ENCODE measurements around the gene SSU72.

GRCh38 chr1:1574721-1575537 lies at the start of gene SSU72:
- TF ChIP-seq, protein P1, sequence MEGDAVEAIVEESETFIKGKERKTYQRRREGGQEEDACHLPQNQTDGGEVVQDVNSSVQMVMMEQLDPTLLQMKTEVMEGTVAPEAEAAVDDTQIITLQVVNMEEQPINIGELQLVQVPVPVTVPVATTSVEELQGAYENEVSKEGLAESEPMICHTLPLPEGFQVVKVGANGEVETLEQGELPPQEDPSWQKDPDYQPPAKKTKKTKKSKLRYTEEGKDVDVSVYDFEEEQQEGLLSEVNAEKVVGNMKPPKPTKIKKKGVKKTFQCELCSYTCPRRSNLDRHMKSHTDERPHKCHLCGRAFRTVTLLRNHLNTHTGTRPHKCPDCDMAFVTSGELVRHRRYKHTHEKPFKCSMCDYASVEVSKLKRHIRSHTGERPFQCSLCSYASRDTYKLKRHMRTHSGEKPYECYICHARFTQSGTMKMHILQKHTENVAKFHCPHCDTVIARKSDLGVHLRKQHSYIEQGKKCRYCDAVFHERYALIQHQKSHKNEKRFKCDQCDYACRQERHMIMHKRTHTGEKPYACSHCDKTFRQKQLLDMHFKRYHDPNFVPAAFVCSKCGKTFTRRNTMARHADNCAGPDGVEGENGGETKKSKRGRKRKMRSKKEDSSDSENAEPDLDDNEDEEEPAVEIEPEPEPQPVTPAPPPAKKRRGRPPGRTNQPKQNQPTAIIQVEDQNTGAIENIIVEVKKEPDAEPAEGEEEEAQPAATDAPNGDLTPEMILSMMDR (IDR thresholded peaks at IDR 0.05; ENCODE audit: extremely low read depth in 1 of 2, insufficient read depth in 1 of 2, low read depth in 1 of 2, low read length in 2 of 2), result no peak
- TF ChIP-seq EZH2 (IDR thresholded peaks at IDR 0.05; ENCODE audit: borderline replicate concordance, low read depth, low read length, severe bottlenecking) (no peak), MYC (IDR thresholded peaks at IDR 0.05; ENCODE audit: low read depth, low read length) (no peak), POLR2AphosphoS5 (IDR thresholded peaks at IDR 0.05; ENCODE audit: insufficient read depth, low read depth, low read length) (peak; percentile 97), MAX (IDR thresholded peaks at IDR 0.05; ENCODE audit: insufficient read depth, insufficient read length) (no peak), POLR2A (IDR thresholded peaks at IDR 0.05; ENCODE audit: low read depth, low read length) (peak; percentile 93), JUN (IDR thresholded peaks at IDR 0.05; ENCODE audit: borderline replicate concordance, insufficient read depth, insufficient read length, low read depth) (no peak), FOS (IDR thresholded peaks at IDR 0.05; ENCODE audit: borderline replicate concordance, insufficient read depth, low read length) (no peak)
